Liver (tissue), 9 donors: ENCODE data around the gene DAB1. TPM values are rescaled to one million over a fixed set of nuclear protein-coding genes. Genes with fewer than 3 reads are reported as not detected.

Experiments
- DNase-seq: peaks from one replicate; pipeline ENCODE4 v3.0.0-alpha.2; 2017; ENCODE audit warnings: low spot score
- H3K27ac ChIP-seq, 2 donors: one replicate each; pipeline ENCODE4 v1.7.0; 2013; ENCODE audit warnings: inconsistent platforms in 2 of 2, low read length in 2 of 2, control low read depth in 1 of 2, low read depth in 1 of 2, mild to moderate bottlenecking in 1 of 2
- H3K27me3 ChIP-seq, 4 donors: one replicate each; pipeline versions ENCODE4 v1.6.1 to v1.7.0; 2013; ENCODE audit warnings: low read length in 3 of 4, inconsistent platforms in 1 of 4, mild to moderate bottlenecking in 1 of 4, moderate library complexity in 1 of 4; ENCODE audit not compliant: control insufficient read depth in 4 of 4, insufficient read depth in 4 of 4
- H3K36me3 ChIP-seq, 4 donors: one replicate each; pipeline versions ENCODE4 v1.6.1 to v1.7.0; 2013; ENCODE audit warnings: low read length in 3 of 4, mild to moderate bottlenecking in 3 of 4, low read depth in 1 of 4, moderate library complexity in 1 of 4; ENCODE audit not compliant: control insufficient read depth in 4 of 4, insufficient read depth in 3 of 4
- H3K4me1 ChIP-seq, 4 donors: one replicate each; pipeline versions ENCODE4 v1.6.1 to v1.7.0; 2013; ENCODE audit warnings: low read length in 3 of 4, mild to moderate bottlenecking in 3 of 4, moderate library complexity in 1 of 4; ENCODE audit not compliant: control insufficient read depth in 4 of 4, insufficient read depth in 4 of 4
- H3K4me3 ChIP-seq, 3 donors: one replicate each; pipeline versions ENCODE4 v1.6.1 to v1.7.0; 2013; ENCODE audit warnings: low read length in 3 of 3, control low read depth in 1 of 3, low read depth in 1 of 3, mild to moderate bottlenecking in 1 of 3
- H3K9ac ChIP-seq, 2 donors: one replicate each; pipeline ENCODE4 v1.7.0; 2013; ENCODE audit warnings: low read length in 2 of 2, mild to moderate bottlenecking in 2 of 2, moderate library complexity in 2 of 2, control low read depth in 1 of 2, low read depth in 1 of 2
- H3K9me3 ChIP-seq, 4 donors: one replicate each; pipeline versions ENCODE4 v1.6.1 to v1.7.0; 2013; ENCODE audit warnings: low read length in 3 of 4; ENCODE audit not compliant: control insufficient read depth in 4 of 4
- EGR1 ChIP-seq, 2 donors: IDR thresholded peaks; 2 replicates each; pipeline ENCODE4 v1.6.1; 2016 to 2018; ENCODE audit warnings: antibody characterized with exemption in 2 of 2, low read depth in 2 of 2
- FOXA1 ChIP-seq: IDR thresholded peaks from 2 replicates; pipeline ENCODE4 v1.6.1; 2016; ENCODE audit warnings: antibody characterized with exemption
- FOXA2 ChIP-seq: IDR thresholded peaks from 2 replicates; pipeline ENCODE4 v1.6.1; 2016; ENCODE audit warnings: antibody characterized with exemption
- GABPA ChIP-seq, 2 donors: IDR thresholded peaks in 1 of 2; conservative IDR thresholded peaks in 1 of 2; 2 replicates each; pipeline ENCODE4 v1.6.1; 2016; ENCODE audit warnings: antibody characterized with exemption in 2 of 2, mild to moderate bottlenecking in 1 of 2, moderate library complexity in 1 of 2
- HNF4A ChIP-seq, 2 donors: conservative IDR thresholded peaks; 2 replicates each; pipeline ENCODE4 v1.6.1; 2016; ENCODE audit warnings: antibody characterized with exemption in 2 of 2, mild to moderate bottlenecking in 2 of 2
- HNF4G ChIP-seq: IDR thresholded peaks from 2 replicates; pipeline ENCODE4 v1.6.1; 2016; ENCODE audit warnings: antibody characterized with exemption
- JUND ChIP-seq, 2 donors: IDR thresholded peaks; 2 replicates each; pipeline ENCODE4 v1.6.1; 2016; ENCODE audit warnings: antibody characterized with exemption in 2 of 2
- NR2F2 ChIP-seq: IDR thresholded peaks from 2 replicates; pipeline ENCODE4 v1.6.1; 2016; ENCODE audit warnings: antibody characterized with exemption
- RAD21 ChIP-seq, 2 donors: IDR thresholded peaks; 2 replicates each; pipeline ENCODE4 v1.6.1; 2016; ENCODE audit warnings: antibody characterized with exemption in 2 of 2, mild to moderate bottlenecking in 2 of 2
- RXRA ChIP-seq, 2 donors: IDR thresholded peaks; 2 replicates each; pipeline ENCODE4 v1.6.1; 2017 to 2018; ENCODE audit warnings: antibody characterized with exemption in 2 of 2, mild to moderate bottlenecking in 1 of 2
- SP1 ChIP-seq: IDR thresholded peaks from 2 replicates; pipeline ENCODE4 v1.6.1; 2018; ENCODE audit warnings: antibody characterized with exemption, mild to moderate bottlenecking
- TAF1 ChIP-seq: conservative IDR thresholded peaks from 2 replicates; pipeline ENCODE4 v1.6.1; 2016; ENCODE audit warnings: antibody characterized with exemption, mild to moderate bottlenecking
- YY1 ChIP-seq: IDR thresholded peaks from 2 replicates; pipeline ENCODE4 v1.6.1; 2016; ENCODE audit warnings: antibody characterized with exemption, mild to moderate bottlenecking
- WGBS: extraction: QIAGEN DNeasy Blood & Tissue Kit; methylation state at CpG from one replicate; pipeline ENCODE4 v1.1.7; 2013; 5-methylcytosine and 5-hydroxymethylcytosine counted together
- polyA plus RNA-seq, 2 donors: library from polyadenylated mRNA; stranded (reverse) in 1 of 2; unstranded in 1 of 2; fragments of 200-250 nt in 1 of 2; fragments of >200 nt in 1 of 2; fragmentation: Nextera tagmentation in 1 of 2; extraction: Ambion mirVana in 1 of 2; gene quantifications; one replicate each; pipeline versions ENCODE4 v1.2.1 to v1.2.3, GENCODE V29; 2013 to 2015
- total RNA-seq, 2 donors: library from RNA; depleted of rRNA; stranded (reverse); fragments of >200 nt; gene quantifications; one replicate each; pipeline ENCODE4 v1.2.3, GENCODE V29; 2014
- TF ChIP-seq, protein P1 (sequence below): IDR thresholded peaks from 2 replicates; pipeline ENCODE4 v1.6.1; 2016; ENCODE audit warnings: antibody characterized with exemption
- TF ChIP-seq, protein P2 (sequence below): IDR thresholded peaks from 2 replicates; pipeline ENCODE4 v1.6.1; 2016; ENCODE audit warnings: antibody characterized with exemption
- TF ChIP-seq, protein P3 (sequence below): IDR thresholded peaks from 2 replicates; pipeline ENCODE4 v1.6.1; 2016; ENCODE audit warnings: antibody characterized with exemption, mild to moderate bottlenecking
- TF ChIP-seq, protein P4 (sequence below): fragments of 150-350 bp; IDR thresholded peaks from 2 replicates; pipeline ENCODE4 v1.5.1; 2017; ENCODE audit warnings: improper control_type of control experiment, low read depth, low read length; ENCODE audit not compliant: missing input control
- TF ChIP-seq, protein P5 (sequence below): IDR thresholded peaks from 2 replicates; pipeline ENCODE4 v1.6.1; 2016; ENCODE audit warnings: antibody characterized with exemption
- donor health status: healthy.
- donor health status: healthy.
- donor health status: healthy.
- donor health status: healthy.
- donor health status: healthy.

Gene DAB1
- total and polyA plus RNA-seq, 4 donors, result 0.54 to 1.7 (median 1.2) TPM

DNA sequence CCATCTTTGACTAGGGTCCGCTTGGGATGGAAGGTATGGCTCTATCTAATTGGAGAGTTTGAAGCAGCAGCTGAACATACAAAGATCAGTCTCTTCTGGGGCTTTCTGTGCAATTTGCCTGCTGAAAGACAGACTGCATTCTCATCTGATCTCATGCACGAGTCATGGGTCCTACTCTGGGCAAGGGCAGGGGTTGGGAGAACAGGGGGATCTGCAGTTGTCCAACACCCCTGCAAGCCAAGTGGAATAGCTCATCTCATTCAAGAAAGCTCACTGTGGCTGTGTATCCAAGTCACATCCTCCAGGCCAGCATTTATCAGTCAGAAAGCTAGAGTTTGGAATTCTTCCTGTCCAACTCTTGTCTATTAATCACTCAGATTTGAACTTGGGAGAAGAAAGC lies 280.9 kb downstream of the DAB1 start:
- Histone ChIP-seq H3K9me3 (no peaks in the 10 kb centered on the region), H3K36me3 (no peaks in the 10 kb centered on the region), H3K27me3 (no peaks in the 10 kb centered on the region), H3K4me1 (peaks cover 0 to 10% (median 2%) of the 10 kb centered on the region in 4 donors), H3K4me3 (no peak overlapping the region), H3K9ac (no peak overlapping the region), H3K27ac (no peak overlapping the region)
- 91% methylated on average over 2 of the region's 2 CpGs for WGBS
- no peak for DNase-seq
- TF ChIP-seq RXRA (IDR thresholded peaks at IDR 0.05), result no peak
- no peak for TF ChIP-seq FOXA1
- TF ChIP-seq YY1, result no peak
- TF ChIP-seq, protein P1, sequence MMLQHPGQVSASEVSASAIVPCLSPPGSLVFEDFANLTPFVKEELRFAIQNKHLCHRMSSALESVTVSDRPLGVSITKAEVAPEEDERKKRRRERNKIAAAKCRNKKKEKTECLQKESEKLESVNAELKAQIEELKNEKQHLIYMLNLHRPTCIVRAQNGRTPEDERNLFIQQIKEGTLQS, result no peak
- TF ChIP-seq EGR1 (IDR thresholded peaks at IDR 0.05; ENCODE audit: low read depth in 2 of 2), result no peak
- TF ChIP-seq, protein P2, sequence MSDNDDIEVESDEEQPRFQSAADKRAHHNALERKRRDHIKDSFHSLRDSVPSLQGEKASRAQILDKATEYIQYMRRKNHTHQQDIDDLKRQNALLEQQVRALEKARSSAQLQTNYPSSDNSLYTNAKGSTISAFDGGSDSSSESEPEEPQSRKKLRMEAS, result no peak
- no peak for TF ChIP-seq JUND (IDR thresholded peaks at IDR 0.05)
- TF ChIP-seq NR2F2, result no peak
- TF ChIP-seq TAF1, result no peak
- no peak for TF ChIP-seq HNF4A (conservative IDR thresholded peaks at IDR 0.05)
- no peak for TF ChIP-seq FOXA2
- TF ChIP-seq, protein P3, sequence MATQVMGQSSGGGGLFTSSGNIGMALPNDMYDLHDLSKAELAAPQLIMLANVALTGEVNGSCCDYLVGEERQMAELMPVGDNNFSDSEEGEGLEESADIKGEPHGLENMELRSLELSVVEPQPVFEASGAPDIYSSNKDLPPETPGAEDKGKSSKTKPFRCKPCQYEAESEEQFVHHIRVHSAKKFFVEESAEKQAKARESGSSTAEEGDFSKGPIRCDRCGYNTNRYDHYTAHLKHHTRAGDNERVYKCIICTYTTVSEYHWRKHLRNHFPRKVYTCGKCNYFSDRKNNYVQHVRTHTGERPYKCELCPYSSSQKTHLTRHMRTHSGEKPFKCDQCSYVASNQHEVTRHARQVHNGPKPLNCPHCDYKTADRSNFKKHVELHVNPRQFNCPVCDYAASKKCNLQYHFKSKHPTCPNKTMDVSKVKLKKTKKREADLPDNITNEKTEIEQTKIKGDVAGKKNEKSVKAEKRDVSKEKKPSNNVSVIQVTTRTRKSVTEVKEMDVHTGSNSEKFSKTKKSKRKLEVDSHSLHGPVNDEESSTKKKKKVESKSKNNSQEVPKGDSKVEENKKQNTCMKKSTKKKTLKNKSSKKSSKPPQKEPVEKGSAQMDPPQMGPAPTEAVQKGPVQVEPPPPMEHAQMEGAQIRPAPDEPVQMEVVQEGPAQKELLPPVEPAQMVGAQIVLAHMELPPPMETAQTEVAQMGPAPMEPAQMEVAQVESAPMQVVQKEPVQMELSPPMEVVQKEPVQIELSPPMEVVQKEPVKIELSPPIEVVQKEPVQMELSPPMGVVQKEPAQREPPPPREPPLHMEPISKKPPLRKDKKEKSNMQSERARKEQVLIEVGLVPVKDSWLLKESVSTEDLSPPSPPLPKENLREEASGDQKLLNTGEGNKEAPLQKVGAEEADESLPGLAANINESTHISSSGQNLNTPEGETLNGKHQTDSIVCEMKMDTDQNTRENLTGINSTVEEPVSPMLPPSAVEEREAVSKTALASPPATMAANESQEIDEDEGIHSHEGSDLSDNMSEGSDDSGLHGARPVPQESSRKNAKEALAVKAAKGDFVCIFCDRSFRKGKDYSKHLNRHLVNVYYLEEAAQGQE, result no peak
- TF ChIP-seq, protein P4, sequence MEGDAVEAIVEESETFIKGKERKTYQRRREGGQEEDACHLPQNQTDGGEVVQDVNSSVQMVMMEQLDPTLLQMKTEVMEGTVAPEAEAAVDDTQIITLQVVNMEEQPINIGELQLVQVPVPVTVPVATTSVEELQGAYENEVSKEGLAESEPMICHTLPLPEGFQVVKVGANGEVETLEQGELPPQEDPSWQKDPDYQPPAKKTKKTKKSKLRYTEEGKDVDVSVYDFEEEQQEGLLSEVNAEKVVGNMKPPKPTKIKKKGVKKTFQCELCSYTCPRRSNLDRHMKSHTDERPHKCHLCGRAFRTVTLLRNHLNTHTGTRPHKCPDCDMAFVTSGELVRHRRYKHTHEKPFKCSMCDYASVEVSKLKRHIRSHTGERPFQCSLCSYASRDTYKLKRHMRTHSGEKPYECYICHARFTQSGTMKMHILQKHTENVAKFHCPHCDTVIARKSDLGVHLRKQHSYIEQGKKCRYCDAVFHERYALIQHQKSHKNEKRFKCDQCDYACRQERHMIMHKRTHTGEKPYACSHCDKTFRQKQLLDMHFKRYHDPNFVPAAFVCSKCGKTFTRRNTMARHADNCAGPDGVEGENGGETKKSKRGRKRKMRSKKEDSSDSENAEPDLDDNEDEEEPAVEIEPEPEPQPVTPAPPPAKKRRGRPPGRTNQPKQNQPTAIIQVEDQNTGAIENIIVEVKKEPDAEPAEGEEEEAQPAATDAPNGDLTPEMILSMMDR, result no peak
- TF ChIP-seq HNF4G, result no peak
- no peak for TF ChIP-seq GABPA (IDR thresholded peaks at IDR 0.05 in 1 of 2, conservative IDR thresholded peaks at IDR 0.05 in 1 of 2)
- no peak for TF ChIP-seq RAD21 (IDR thresholded peaks at IDR 0.05)
- TF ChIP-seq, protein P5, sequence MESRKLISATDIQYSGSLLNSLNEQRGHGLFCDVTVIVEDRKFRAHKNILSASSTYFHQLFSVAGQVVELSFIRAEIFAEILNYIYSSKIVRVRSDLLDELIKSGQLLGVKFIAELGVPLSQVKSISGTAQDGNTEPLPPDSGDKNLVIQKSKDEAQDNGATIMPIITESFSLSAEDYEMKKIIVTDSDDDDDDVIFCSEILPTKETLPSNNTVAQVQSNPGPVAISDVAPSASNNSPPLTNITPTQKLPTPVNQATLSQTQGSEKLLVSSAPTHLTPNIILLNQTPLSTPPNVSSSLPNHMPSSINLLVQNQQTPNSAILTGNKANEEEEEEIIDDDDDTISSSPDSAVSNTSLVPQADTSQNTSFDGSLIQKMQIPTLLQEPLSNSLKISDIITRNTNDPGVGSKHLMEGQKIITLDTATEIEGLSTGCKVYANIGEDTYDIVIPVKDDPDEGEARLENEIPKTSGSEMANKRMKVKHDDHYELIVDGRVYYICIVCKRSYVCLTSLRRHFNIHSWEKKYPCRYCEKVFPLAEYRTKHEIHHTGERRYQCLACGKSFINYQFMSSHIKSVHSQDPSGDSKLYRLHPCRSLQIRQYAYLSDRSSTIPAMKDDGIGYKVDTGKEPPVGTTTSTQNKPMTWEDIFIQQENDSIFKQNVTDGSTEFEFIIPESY, result no peak
- TF ChIP-seq SP1, result no peak
